Endodermal cell (in vitro differentiated cells): ENCODE results near the gene ACTR3. TPM values are rescaled to one million over a fixed set of nuclear protein-coding genes. Genes with fewer than 3 reads are reported as not detected.

Experiments
- DNase-seq: peaks from one replicate; pipeline ENCODE4 v3.0.0-alpha.2; 2017
- H3K27ac ChIP-seq: 2 replicates; pipeline ENCODE4 v1.5.1; 2013; ENCODE audit warnings: mild to moderate bottlenecking, low read depth, low read length, moderate library complexity
- H3K27me3 ChIP-seq: 2 replicates; pipeline ENCODE4 v1.6.1; 2013; ENCODE audit warnings: mild to moderate bottlenecking, low read length, moderate library complexity; ENCODE audit not compliant: insufficient read depth, control insufficient read depth, poor library complexity, severe bottlenecking
- H3K36me3 ChIP-seq: 2 replicates; pipeline ENCODE4 v1.7.0; 2013; ENCODE audit warnings: mild to moderate bottlenecking, low read length, moderate library complexity; ENCODE audit not compliant: control insufficient read depth, insufficient read depth
- H3K4me1 ChIP-seq: one replicate; pipeline ENCODE4 v1.7.0; 2013; ENCODE audit warnings: low read length; ENCODE audit not compliant: control insufficient read depth, insufficient read depth
- H3K4me3 ChIP-seq: 2 replicates; pipeline ENCODE4 v1.5.1; 2013; ENCODE audit warnings: mild to moderate bottlenecking, low read length, moderate library complexity
- H3K9ac ChIP-seq: 2 replicates; pipeline ENCODE4 v1.6.1; 2013; ENCODE audit warnings: mild to moderate bottlenecking, low read length, moderate library complexity; ENCODE audit not compliant: poor library complexity, severe bottlenecking; ENCODE audit errors: extremely low read depth
- H3K9me3 ChIP-seq: 2 replicates; pipeline ENCODE4 v1.6.1; 2013; ENCODE audit warnings: mild to moderate bottlenecking, low read length, moderate library complexity; ENCODE audit not compliant: control insufficient read depth
- H3K27ac Mint-ChIP-seq: 2 replicates; pipeline ENCODE4 v1.8.0; 2020; ENCODE audit warnings: mixed read lengths
- H3K27me3 Mint-ChIP-seq: 2 replicates; pipeline ENCODE4 v1.8.0; 2021; ENCODE audit warnings: mild to moderate bottlenecking, mixed read lengths; ENCODE audit not compliant: insufficient read depth
- H3K36me3 Mint-ChIP-seq: 2 replicates; pipeline ENCODE4 v1.8.0; 2020; ENCODE audit warnings: low read depth, mixed read lengths
- H3K4me1 Mint-ChIP-seq: 2 replicates; pipeline ENCODE4 v1.8.0; 2020; ENCODE audit warnings: mixed read lengths
- H3K4me3 Mint-ChIP-seq: 2 replicates; pipeline ENCODE4 v1.8.0; 2020; ENCODE audit warnings: mild to moderate bottlenecking, moderate library complexity, mixed read lengths
- H3K9me3 Mint-ChIP-seq: 2 replicates; pipeline ENCODE4 v1.8.0; 2020; ENCODE audit warnings: mild to moderate bottlenecking, mixed read lengths
- WGBS, 2 experiments: methylation state at CpG; one replicate each; pipeline versions ENCODE4 v1.1.5 to v1.1.7; 2013; ENCODE audit warnings: missing lambda C conversion rate in 2 of 2, mixed read lengths in 1 of 2; ENCODE audit not compliant: insufficient coverage in 1 of 2, insufficient read length in 1 of 2; 5-methylcytosine and 5-hydroxymethylcytosine counted together
- total RNA-seq, 2 donors: library from RNA; stranded (reverse); fragmentation: NEBNext Ultra II Directional in 1 of 2; extraction: Animal tissue kit (Norgen Biotek cat#: 25700) in 1 of 2; gene quantifications; 2 replicates in 1 of 2; 3 replicates in 1 of 2; pipeline ENCODE4 v1.2.1, GENCODE V29; 2021
- TF ChIP-seq, protein P1 (sequence below): fragments of 200-600 bp; sonication (generic); conservative IDR thresholded peaks from 2 replicates; pipeline ENCODE4 v1.5.0; 2021; ENCODE audit warnings: antibody characterized with exemption, mild to moderate bottlenecking

The ACTR3 gene
- total RNA-seq, 2 donors from 2014 or later = 168 to 192 TPM

DNA sequence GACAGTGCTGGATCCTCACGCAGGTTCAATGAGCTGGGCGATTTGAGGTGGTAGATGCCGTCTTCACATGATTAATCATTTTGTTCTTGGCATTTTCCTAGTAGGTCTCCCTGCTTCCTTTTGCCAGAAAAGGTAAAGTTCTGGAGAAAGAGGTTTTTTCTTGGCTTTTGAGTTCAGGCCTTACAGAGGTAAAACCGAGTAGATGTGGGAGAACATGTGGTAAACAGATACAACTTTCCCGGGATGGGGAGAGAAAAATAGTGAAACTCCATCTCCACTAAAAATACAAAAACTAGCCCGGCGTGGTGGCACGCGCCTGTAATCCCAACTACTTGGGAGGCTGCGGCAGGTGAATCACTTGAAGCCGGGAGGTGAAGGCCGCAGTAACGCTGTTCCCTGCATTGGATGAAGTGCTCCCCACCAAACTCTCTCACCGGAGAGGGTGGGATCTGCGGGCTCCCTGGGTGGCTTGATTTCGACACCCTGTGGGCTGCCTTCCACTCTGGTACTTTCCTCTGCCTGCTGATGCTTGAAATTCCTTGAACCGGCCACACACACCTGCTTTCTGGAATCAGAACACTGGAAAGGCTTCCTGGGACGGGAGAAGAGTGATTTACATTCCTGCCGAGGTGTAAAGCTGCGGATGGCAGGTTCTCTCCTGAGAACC, 88.8 kb downstream of the ACTR3 start:
- Histone ChIP-seq H3K4me1 (peaks cover 5% of the 10 kb centered on the region), H3K36me3 (peaks cover 17% of the 10 kb centered on the region), H3K9me3 (peaks cover 21% of the 10 kb centered on the region), H3K27me3 (no peaks in the 10 kb centered on the region), H3K9ac (no peak overlapping the region), H3K27ac (no peak overlapping the region), H3K4me3 (no peak overlapping the region)
- peaks cover 4% of the 10 kb centered on the region for H3K4me1 Mint-ChIP-seq
- peaks cover 37% of the 10 kb centered on the region for H3K9me3 Mint-ChIP-seq
- 97% methylated on average over 6 to 20 of the region's 20 CpGs for WGBS, 2 experiments
- TF ChIP-seq, protein P1, sequence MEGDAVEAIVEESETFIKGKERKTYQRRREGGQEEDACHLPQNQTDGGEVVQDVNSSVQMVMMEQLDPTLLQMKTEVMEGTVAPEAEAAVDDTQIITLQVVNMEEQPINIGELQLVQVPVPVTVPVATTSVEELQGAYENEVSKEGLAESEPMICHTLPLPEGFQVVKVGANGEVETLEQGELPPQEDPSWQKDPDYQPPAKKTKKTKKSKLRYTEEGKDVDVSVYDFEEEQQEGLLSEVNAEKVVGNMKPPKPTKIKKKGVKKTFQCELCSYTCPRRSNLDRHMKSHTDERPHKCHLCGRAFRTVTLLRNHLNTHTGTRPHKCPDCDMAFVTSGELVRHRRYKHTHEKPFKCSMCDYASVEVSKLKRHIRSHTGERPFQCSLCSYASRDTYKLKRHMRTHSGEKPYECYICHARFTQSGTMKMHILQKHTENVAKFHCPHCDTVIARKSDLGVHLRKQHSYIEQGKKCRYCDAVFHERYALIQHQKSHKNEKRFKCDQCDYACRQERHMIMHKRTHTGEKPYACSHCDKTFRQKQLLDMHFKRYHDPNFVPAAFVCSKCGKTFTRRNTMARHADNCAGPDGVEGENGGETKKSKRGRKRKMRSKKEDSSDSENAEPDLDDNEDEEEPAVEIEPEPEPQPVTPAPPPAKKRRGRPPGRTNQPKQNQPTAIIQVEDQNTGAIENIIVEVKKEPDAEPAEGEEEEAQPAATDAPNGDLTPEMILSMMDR = no peak
- DNase-seq = no peak
- H3K27ac Mint-ChIP-seq = no peak overlapping the region
- no peak overlapping the region for H3K4me3 Mint-ChIP-seq
- H3K36me3 Mint-ChIP-seq = peaks cover 20% of the 10 kb centered on the region
- no peaks in the 10 kb centered on the region for H3K27me3 Mint-ChIP-seq

DNA sequence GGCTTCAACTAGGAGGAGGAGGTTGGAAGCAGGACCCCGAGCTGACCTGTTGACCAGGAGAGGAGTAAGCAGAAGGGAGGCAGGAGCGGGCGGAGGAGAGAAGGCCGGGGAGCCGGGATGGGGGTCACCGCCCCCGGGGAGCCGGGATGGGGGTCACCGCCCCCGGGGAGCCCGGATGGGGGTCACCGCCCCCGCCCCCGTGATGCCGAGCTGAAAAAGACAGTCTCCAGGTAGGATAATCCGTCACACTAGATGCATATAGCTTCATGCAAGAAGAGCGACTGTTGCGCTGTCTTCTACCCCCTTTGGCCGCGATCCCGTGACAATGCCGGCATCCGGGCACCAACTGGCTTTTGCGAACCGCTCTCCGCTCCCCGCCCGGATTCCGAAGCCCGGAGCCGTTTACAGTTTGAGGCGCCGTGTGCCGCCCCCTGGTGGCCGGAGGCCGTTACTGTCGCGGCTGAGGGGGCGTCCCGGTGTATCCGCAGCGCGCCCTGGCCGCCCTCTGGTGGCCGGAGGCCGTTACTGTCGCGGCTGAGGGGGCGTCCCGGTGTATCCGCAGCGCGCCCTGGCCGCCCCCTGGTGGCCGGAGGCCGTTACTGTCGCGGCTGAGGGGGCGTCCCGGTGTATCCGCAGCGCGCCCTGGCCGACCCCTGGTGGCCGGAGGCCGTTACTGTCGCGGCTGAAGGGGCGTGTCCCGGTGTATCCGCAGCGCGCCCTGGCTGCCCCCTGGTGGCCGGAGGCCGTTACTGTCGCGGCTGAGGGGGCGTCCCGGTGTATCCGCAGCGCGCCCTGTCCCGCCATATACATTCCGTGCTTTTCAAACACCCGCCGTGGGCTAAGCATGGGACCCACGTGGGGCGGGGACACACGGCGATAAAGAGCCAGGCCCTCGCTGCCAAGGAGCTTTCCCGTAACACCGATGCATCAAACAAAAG, 89.6 kb downstream of the ACTR3 start:
- Mint-ChIP-seq H3K4me3 (no peak overlapping the region), H3K27ac (no peak overlapping the region), H3K27me3 (no peaks in the 10 kb centered on the region), H3K4me1 (peaks cover 4% of the 10 kb centered on the region), H3K9me3 (peaks cover 37% of the 10 kb centered on the region), H3K36me3 (peaks cover 20% of the 10 kb centered on the region)
- H3K4me1 ChIP-seq = peaks cover 5% of the 10 kb centered on the region
- no peaks in the 10 kb centered on the region for H3K27me3 ChIP-seq
- peaks cover 21% of the 10 kb centered on the region for H3K9me3 ChIP-seq
- TF ChIP-seq, protein P1 = peak; percentile 81
- H3K4me3 ChIP-seq = no peak overlapping the region
- peak; percentile 92 for DNase-seq
- H3K36me3 ChIP-seq = peaks cover 17% of the 10 kb centered on the region
- H3K27ac ChIP-seq = no peak overlapping the region
- 92% methylated on average over 15 to 92 of the region's 93 CpGs for WGBS, 2 experiments
- no peak overlapping the region for H3K9ac ChIP-seq

DNA sequence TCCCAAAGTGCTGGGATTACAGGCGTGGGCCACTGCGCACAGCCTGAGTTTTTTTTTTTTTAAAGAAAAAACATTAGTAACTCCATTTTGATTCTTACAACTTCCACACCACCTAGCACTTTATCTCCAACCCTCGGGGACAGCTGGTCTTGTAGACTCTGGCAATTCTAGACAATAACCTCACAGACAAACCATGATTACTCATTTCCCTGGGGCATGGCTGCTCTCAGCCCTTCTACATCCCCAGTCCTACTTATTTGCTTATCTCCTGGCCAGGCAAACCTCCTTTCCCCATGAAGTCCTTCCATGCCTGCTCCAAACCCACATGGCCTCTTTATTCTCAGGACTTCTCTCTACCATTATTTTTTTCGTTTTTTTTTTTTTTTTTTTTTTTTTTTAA, 91.1 kb downstream of the ACTR3 start:
- no peak overlapping the region for H3K27ac Mint-ChIP-seq
- H3K4me3 ChIP-seq = no peak overlapping the region
- H3K27ac ChIP-seq = no peak overlapping the region
- H3K4me3 Mint-ChIP-seq = no peak overlapping the region
- DNase-seq = no peak
- peaks cover 37% of the 10 kb centered on the region for H3K9me3 Mint-ChIP-seq
- TF ChIP-seq, protein P1 = no peak
- peaks cover 21% of the 10 kb centered on the region for H3K9me3 ChIP-seq
- peaks cover 5% of the 10 kb centered on the region for H3K4me1 ChIP-seq
- no peak overlapping the region for H3K9ac ChIP-seq
- H3K27me3 Mint-ChIP-seq = peaks cover 5% of the 10 kb centered on the region
- H3K36me3 ChIP-seq = peaks cover 8% of the 10 kb centered on the region
- H3K36me3 Mint-ChIP-seq = peaks cover 20% of the 10 kb centered on the region
- peaks cover 4% of the 10 kb centered on the region for H3K4me1 Mint-ChIP-seq
- WGBS, 2 experiments = 92 to 98% methylated on average over 2 to 4 of the region's 4 CpGs
- no peaks in the 10 kb centered on the region for H3K27me3 ChIP-seq
